ENCODE measurements around the gene ACAD11. TPM values are rescaled to one million over a fixed set of nuclear protein-coding genes. Genes with fewer than 3 reads are reported as not detected.
"Not testable (repeated sequence)": the region's sequence is repeated elsewhere in the genome, so short reads cannot be mapped to it uniquely, and the experiment has no call there.

Gene ACAD11
- polyA plus RNA-seq, 3 donors: 0.31 to 25.4 (median 0.40) TPM

DNA sequence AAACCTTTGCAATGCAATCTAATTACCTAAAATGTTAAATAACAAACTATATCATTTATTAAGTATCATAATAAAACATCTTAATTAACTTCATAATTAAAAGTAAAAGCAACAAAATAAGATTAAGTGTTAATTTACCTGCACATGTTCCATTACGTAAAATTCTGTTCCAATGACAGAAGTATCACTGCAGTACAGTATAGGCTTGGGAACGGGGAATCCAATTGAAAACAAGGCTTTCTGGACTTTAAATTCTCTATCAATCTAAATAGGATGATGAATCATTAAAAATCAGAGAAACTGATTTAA lies 17.1 kb downstream of the ACAD11 start:
- Histone ChIP-seq H3K4me1 (ENCODE audit: control insufficient read depth in 1 of 2, insufficient read depth in 2 of 2, low read length in 2 of 2) (no peaks in the 10 kb centered on the region), H3K27ac (ENCODE audit: low read depth in 1 of 2, low read length in 2 of 2) (no peak overlapping the region), H2AFZ (ENCODE audit: insufficient read depth, low read depth, low read length, poor library complexity, severe bottlenecking) (no peak overlapping the region), H4K20me1 (ENCODE audit: insufficient read depth, low read length) (no peaks in the 10 kb centered on the region), H3K9me3 (replicated peaks in 1 of 2; ENCODE audit: control insufficient read depth in 1 of 2, insufficient read depth in 1 of 2, low read length in 2 of 2) (no peaks in the 10 kb centered on the region), H3K36me3 (replicated peaks in 1 of 2; ENCODE audit: control insufficient read depth in 1 of 2, insufficient read depth in 2 of 2, low read length in 2 of 2) (peaks cover 4 to 25% of the 10 kb centered on the region in 2 donors), H3K79me2 (ENCODE audit: insufficient read depth, low read length) (no peaks in the 10 kb centered on the region), H3K27me3 (ENCODE audit: control insufficient read depth in 2 of 2, insufficient read depth in 2 of 2, low read length in 2 of 2) (no peaks in the 10 kb centered on the region), H3K4me2 (replicated peaks; ENCODE audit: extremely low read depth, low read length, poor library complexity, severe bottlenecking) (no peak overlapping the region), H3K4me3 (replicated peaks in 1 of 3; ENCODE audit: low read depth in 2 of 3, low read length in 3 of 3) (no peak overlapping the region), H3K9ac (ENCODE audit: insufficient read depth, low read length, poor library complexity, severe bottlenecking) (no peak overlapping the region)
- Mint-ChIP-seq H3K36me3 (peaks cover 8 to 21% of the 10 kb centered on the region in 2 donors), H3K27ac (no peak overlapping the region), H3K4me1 (peaks cover 8% of the 10 kb centered on the region), H3K4me3 (no peak overlapping the region), H3K9me3 (peaks cover 0 to 2% (median 0%) of the 10 kb centered on the region in 7 donors), H3K27me3 (ENCODE audit: low read depth in 3 of 3) (peaks cover 0 to 1% (median 0%) of the 10 kb centered on the region in 3 donors)
- DNase-seq: no peak
- TF ChIP-seq, protein P1, sequence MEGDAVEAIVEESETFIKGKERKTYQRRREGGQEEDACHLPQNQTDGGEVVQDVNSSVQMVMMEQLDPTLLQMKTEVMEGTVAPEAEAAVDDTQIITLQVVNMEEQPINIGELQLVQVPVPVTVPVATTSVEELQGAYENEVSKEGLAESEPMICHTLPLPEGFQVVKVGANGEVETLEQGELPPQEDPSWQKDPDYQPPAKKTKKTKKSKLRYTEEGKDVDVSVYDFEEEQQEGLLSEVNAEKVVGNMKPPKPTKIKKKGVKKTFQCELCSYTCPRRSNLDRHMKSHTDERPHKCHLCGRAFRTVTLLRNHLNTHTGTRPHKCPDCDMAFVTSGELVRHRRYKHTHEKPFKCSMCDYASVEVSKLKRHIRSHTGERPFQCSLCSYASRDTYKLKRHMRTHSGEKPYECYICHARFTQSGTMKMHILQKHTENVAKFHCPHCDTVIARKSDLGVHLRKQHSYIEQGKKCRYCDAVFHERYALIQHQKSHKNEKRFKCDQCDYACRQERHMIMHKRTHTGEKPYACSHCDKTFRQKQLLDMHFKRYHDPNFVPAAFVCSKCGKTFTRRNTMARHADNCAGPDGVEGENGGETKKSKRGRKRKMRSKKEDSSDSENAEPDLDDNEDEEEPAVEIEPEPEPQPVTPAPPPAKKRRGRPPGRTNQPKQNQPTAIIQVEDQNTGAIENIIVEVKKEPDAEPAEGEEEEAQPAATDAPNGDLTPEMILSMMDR (IDR thresholded peaks at IDR 0.05): peak; percentile 38
- WGBS (ENCODE audit: insufficient coverage): no CpG with 5 or more reads among the region's 2 CpGs
- intact Hi-C loops (cut with micrococcal nuclease): loop anchor here (1.0 to 2.0 kb wide), 2 partner anchors 106 kb away; no protein-coding TSS in a partner anchor

DNA sequence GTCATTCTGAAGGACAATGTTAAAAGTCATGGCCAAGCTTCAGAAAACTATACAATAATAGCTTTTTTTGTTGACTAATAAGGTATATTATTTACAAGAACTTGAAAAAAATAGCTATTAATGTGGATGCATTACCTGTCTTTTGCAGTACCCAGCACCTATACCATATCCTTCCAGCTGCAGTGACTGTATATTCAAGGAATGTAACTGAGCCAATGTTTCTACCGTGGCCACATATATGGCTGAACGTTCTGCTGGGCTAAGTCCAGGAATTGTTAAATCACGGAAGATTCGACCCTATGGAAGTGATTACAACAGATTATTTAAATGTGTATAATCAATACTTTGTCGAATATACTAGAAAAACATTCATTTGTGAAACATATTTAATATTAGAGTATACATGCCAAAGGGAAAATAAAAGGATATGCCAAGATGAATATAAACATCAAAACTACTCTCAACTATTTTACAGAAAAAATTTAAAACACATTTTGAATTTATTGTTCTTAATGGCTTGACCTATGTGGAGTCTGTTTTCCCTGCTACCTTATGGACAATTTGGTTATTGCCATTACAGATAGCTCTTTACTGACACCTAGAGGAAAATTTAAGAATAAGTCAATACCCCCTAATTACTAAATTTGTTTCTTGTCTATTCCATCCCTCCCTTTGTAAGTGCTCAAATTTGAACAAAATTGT lies 17.6 kb downstream of the ACAD11 start:
- Histone ChIP-seq H3K4me2 (replicated peaks; ENCODE audit: extremely low read depth, low read length, poor library complexity, severe bottlenecking) (no peak overlapping the region), H3K36me3 (replicated peaks in 1 of 2; ENCODE audit: control insufficient read depth in 1 of 2, insufficient read depth in 2 of 2, low read length in 2 of 2) (peaks cover 4 to 27% of the 10 kb centered on the region in 2 donors), H3K27ac (ENCODE audit: low read depth in 1 of 2, low read length in 2 of 2) (no peak overlapping the region), H3K79me2 (ENCODE audit: insufficient read depth, low read length) (no peaks in the 10 kb centered on the region), H3K9ac (ENCODE audit: insufficient read depth, low read length, poor library complexity, severe bottlenecking) (no peak overlapping the region), H3K9me3 (replicated peaks in 1 of 2; ENCODE audit: control insufficient read depth in 1 of 2, insufficient read depth in 1 of 2, low read length in 2 of 2) (no peaks in the 10 kb centered on the region), H3K4me3 (replicated peaks in 1 of 3; ENCODE audit: low read depth in 2 of 3, low read length in 3 of 3) (no peak overlapping the region), H3K4me1 (ENCODE audit: control insufficient read depth in 1 of 2, insufficient read depth in 2 of 2, low read length in 2 of 2) (no peaks in the 10 kb centered on the region), H3K27me3 (ENCODE audit: control insufficient read depth in 2 of 2, insufficient read depth in 2 of 2, low read length in 2 of 2) (no peaks in the 10 kb centered on the region), H2AFZ (ENCODE audit: insufficient read depth, low read depth, low read length, poor library complexity, severe bottlenecking) (no peak overlapping the region), H4K20me1 (ENCODE audit: insufficient read depth, low read length) (no peaks in the 10 kb centered on the region)
- H3K27ac Mint-ChIP-seq: no peak overlapping the region
- H3K27me3 Mint-ChIP-seq (ENCODE audit: low read depth in 3 of 3): peaks cover 0 to 1% (median 0%) of the 10 kb centered on the region in 3 donors
- TF ChIP-seq, protein P1 (IDR thresholded peaks at IDR 0.05): peak; percentile 80
- peak; percentile 5 to 45 (median 31) for DNase-seq
- intact Hi-C loops (cut with micrococcal nuclease): loop anchor here (1.0 to 2.0 kb wide), 2 partner anchors 105 to 106 kb away; no protein-coding TSS in a partner anchor
- H3K4me3 Mint-ChIP-seq: no peak overlapping the region
- H3K9me3 Mint-ChIP-seq: peaks cover 0 to 2% (median 0%) of the 10 kb centered on the region in 7 donors
- H3K36me3 Mint-ChIP-seq: peaks cover 11 to 24% of the 10 kb centered on the region in 2 donors
- WGBS (ENCODE audit: insufficient coverage): no CpG with 5 or more reads among the region's 5 CpGs
- peaks cover 8% of the 10 kb centered on the region for H3K4me1 Mint-ChIP-seq

DNA sequence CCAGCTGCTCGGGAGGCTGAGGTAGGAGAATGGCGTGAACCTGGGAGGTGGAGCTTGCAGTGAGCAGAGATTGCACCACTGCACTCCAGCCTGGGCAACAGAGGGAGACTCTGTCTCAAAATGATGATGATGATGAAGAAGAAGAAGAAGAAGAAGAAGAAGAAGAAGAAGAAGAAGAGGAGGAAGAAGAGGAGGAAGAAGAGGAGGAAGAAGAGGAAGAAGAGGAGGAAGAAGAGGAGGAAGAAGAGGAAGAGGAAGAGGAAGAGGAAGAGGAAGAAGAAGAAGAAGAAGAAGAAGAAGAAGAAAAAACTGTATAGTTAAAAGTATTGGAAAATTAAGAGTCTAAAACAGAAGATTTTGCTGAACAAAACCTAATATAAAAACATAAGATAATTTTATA lies 18.2 kb downstream of the ACAD11 start:
- H3K79me2 ChIP-seq (ENCODE audit: insufficient read depth, low read length); H3K4me3 ChIP-seq (replicated peaks in 1 of 3; ENCODE audit: low read depth in 2 of 3, low read length in 3 of 3); H3K9me3 ChIP-seq (replicated peaks in 1 of 2; ENCODE audit: control insufficient read depth in 1 of 2, insufficient read depth in 1 of 2, low read length in 2 of 2); H3K27me3 ChIP-seq (ENCODE audit: control insufficient read depth in 2 of 2, insufficient read depth in 2 of 2, low read length in 2 of 2); H3K27ac ChIP-seq (ENCODE audit: low read depth in 1 of 2, low read length in 2 of 2); H3K9ac ChIP-seq (ENCODE audit: insufficient read depth, low read length, poor library complexity, severe bottlenecking); intact Hi-C loops (cut with micrococcal nuclease); H2AFZ ChIP-seq (ENCODE audit: insufficient read depth, low read depth, low read length, poor library complexity, severe bottlenecking); H4K20me1 ChIP-seq (ENCODE audit: insufficient read depth, low read length); H3K4me1 Mint-ChIP-seq; H3K4me1 ChIP-seq (ENCODE audit: control insufficient read depth in 1 of 2, insufficient read depth in 2 of 2, low read length in 2 of 2); H3K9me3 Mint-ChIP-seq; H3K4me2 ChIP-seq (replicated peaks; ENCODE audit: extremely low read depth, low read length, poor library complexity, severe bottlenecking); H3K4me3 Mint-ChIP-seq; H3K27me3 Mint-ChIP-seq (ENCODE audit: low read depth in 3 of 3); DNase-seq: not testable (repeated sequence)
- H3K36me3 ChIP-seq (replicated peaks in 1 of 2; ENCODE audit: control insufficient read depth in 1 of 2, insufficient read depth in 2 of 2, low read length in 2 of 2): peaks cover 4 to 27% of the 10 kb centered on the region in 2 donors
- 60% methylated on average over 1 of the region's 2 CpGs for WGBS (ENCODE audit: insufficient coverage)
- Mint-ChIP-seq H3K36me3 (peaks cover 11 to 25% of the 10 kb centered on the region in 2 donors), H3K27ac (peak overlapping the region in 4 of 7 donors; percentile 24 to 77 (median 48))

All from CD14-positive monocyte (primary cell).